Gastroesophageal sphincter (tissue), 3 donors: ENCODE data around the gene RIPK3.
"Not testable (repeated sequence)": the region's sequence is repeated elsewhere in the genome, so short reads cannot be mapped to it uniquely, and the experiment has no call there.

Experiments used
- CTCF ChIP-seq, 4 experiments: fragments of 200-600 bp in 2 of 4; fragments of 450-650 bp in 2 of 4; sonication (generic) in 1 of 4; IDR thresholded peaks; one replicate each; pipeline ENCODE4 v1.5.1; 2017 to 2019; ENCODE audit warnings: antibody characterized with exemption in 4 of 4, mild to moderate bottlenecking in 2 of 4, moderate library complexity in 2 of 4
- POLR2A ChIP-seq, 2 donors: fragments of 450-650 bp; IDR thresholded peaks; one replicate each; pipeline ENCODE4 v1.6.1; 2017; ENCODE audit warnings: antibody characterized with exemption in 2 of 2, mild to moderate bottlenecking in 2 of 2, moderate library complexity in 1 of 2

GRCh38 chr14:24371605-24372004 is 31.8 kb upstream of the RIPK3 start:
- not testable (repeated sequence) for TF ChIP-seq CTCF, POLR2A (IDR thresholded peaks at IDR 0.05)
